Activated CD4-positive, alpha-beta T cell treated with anti-CD3 and anti-CD28 coated beads for 24 hours (primary cell): ENCODE measurements around the gene CAMSAP1.
A peak's percentile ranks its signal among the peaks of the same experiment; 100 is the strongest.
"Not testable (repeated sequence)": the region's sequence is repeated elsewhere in the genome, so short reads cannot be mapped to it uniquely, and the experiment has no call there.

Source experiments
- DNase-seq, 2 donors: peaks; one replicate each; pipeline ENCODE4 v3.0.0-alpha.2; 2020; ENCODE audit warnings: low read depth in 2 of 2

The CAMSAP1 gene

GRCh38 chr9:135920973-135921585 is 13.7 kb upstream of the CAMSAP1 start:
- no peak for DNase-seq

DNA sequence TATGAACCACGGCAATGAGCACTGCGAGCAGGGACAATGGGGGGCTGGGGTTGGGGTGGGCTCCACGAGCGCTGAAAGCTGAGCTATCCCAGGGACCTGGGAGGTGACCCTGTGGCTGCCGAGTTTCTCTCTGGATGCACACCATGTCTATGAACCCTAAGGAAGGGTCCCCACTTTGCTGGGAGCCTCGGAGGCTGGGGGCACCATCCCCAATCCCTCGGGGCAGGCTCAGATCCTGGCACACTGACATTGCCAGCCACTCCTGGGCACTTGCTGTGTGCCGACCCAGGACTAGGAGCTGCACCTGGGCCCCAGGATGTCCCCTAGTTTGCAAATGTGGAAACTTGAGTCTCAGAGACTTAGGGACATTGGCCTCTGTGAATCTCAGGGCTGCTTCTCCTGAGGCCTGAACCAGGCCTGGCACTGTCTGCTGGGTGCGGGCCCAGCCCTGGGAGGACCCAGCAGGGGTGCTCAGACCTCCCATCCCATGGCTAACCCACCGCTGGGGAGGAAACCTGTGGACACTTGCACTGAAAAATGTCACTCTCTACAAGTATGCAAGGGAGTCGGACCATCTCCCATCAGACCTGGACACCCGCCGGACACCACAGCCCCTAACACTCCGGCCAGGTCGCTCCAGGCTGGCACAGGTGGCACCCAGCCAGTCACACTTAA is 13.0 kb upstream of the CAMSAP1 start:
- DNase-seq: no peak

DNA sequence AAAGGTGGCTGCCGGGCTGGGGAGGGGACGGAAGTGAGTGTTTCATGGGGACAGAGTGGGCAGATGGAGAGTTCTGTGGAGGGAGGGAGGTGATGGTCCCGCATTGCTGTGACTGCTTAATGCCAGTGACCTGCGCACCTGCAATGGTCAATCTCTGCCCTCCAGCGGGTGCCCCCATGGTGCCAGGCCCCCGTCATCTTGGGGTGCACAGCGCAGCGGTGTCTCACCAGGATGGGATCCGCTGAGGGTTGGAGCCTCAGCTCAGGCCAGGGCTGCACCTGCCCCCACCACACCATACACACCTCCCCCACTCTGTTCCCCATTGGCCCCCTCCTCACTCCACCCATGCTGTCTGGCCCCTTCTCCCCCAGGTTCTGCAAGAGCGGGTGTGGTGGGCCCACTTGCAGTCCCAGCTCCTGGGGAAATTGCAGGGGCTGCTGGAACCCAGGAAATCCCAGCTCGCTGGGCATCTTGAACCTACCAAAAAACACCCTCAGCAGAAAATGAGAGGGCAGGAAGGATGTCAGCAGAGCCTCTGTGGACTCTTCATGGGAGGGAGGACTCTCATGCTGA is 12.1 kb upstream of the CAMSAP1 start:
- DNase-seq: no peak

DNA sequence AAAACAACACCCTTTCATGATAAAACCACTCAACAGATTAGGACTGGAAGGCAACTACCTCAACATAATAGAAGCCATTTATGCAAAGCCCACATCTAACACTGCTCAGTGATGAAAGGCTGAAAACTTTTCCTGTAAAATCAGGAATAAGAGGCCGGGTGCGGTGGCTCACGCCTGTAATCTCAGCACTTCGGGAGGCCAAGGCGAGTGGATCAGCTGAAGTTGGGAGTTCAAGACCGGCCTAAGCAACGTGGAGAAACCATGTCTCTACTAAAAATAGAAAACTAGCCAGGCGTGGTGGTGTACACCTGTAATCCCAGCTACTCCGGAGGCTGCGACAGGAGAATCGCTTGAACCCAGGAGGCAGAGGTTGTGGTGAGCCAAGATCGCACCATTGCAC is 8.9 kb upstream of the CAMSAP1 start:
- DNase-seq: not testable (repeated sequence)

GRCh38 chr9:135914921-135915320 is 7.6 kb upstream of the CAMSAP1 start:
- DNase-seq: no peak

DNA sequence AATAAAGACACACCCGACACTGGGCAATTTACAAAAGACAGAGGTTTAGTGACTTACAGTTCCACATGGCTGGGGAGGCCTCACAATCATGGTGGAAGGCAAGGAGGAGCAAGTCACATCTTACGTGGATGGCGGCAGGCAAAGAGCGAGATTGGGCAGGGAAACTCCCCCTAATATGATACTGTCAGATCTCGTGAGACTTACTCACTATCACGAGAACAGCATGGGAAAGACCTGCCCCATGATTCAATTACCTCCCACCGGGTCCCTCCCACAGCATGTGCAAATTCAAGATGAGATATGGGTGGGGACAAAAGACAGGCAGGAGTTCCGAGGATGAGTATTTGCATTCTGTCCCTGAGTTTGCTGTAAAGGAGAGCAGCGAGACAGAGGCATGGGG is 3.9 kb upstream of the CAMSAP1 start:
- not testable (repeated sequence) for DNase-seq

DNA sequence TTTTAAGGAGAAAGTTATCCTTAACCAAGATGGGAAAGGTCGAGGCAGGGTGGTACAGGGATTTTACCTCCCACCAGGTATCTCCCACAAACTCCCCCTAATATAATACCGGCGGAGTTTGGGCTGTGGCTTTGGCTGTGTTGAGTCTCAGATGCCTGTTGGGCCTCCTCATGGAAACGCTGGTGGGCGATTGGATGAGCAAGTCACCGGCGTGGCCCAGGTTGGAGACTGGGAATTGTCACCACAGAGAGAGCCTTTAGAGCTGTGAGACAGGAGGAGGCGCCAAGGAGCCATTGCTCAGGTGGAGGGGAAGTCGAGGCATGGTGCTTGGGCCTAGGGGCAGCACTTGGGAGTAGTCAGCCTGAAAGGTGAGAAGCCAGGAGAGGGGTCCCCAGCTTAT is 3.4 kb upstream of the CAMSAP1 start:
- no peak for DNase-seq

- no peak for DNase-seq
Measured at GRCh38 chr9:135910216-135910615, 2.9 kb upstream of the CAMSAP1 start.

GRCh38 chr9:135909371-135909770 is 2.0 kb upstream of the CAMSAP1 start:
- no peak for DNase-seq

GRCh38 chr9:135908754-135909204 is 1.4 kb upstream of the CAMSAP1 start:
- DNase-seq: no peak

- DNase-seq: no peak
Measured at GRCh38 chr9:135908093-135908753, 877 bp upstream of the CAMSAP1 start.

DNA sequence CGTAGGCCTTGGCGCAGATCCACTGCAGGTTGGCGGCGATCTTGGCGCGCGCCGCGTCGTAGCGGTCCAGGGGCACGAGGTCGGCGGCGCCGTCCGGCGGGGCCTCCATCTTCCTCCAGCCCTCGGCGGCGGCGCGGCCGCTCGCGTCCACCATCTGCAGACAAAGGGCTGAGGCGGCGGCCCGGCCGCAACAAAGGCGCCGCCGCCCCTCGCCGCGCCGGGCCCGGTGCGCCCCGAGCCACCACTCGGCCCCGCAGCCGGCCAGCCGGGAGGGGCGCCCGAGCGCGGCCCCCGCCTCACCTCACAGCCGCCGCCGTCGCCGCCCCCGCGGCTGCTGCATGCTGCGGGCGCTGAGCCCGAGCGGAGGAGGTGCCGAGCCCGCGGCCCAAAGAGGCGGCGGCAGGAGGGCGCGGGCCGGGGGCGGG is 328 bp downstream of the CAMSAP1 start:
- DNase-seq: no peak

- no peak for DNase-seq
Measured at GRCh38 chr9:135906291-135907005, 898 bp downstream of the CAMSAP1 start.

- peak; percentile 60 to 66 for DNase-seq
Measured at GRCh38 chr9:135905380-135906258, 1.7 kb downstream of the CAMSAP1 start.

GRCh38 chr9:135903786-135904520 is 3.4 kb downstream of the CAMSAP1 start:
- no peak for DNase-seq

DNA sequence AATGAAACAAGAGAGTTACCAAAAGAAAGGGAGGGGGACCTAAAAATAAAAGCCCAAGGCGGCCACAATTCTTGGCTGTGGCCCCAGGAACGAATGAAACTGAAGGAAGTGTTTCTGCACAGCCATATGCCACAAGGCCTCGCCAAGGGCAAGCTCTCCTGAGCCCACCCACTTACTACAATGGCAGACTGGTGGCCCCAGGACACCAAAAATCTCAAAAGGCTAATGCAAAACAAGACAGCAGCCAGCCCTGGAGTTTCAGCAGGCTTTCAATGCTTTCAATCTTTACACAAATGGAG is 4.0 kb downstream of the CAMSAP1 start:
- DNase-seq: no peak

GRCh38 chr9:135902655-135903357 is 4.5 kb downstream of the CAMSAP1 start:
- no peak for DNase-seq

GRCh38 chr9:135901826-135902225 is 5.5 kb downstream of the CAMSAP1 start:
- no peak for DNase-seq

DNA sequence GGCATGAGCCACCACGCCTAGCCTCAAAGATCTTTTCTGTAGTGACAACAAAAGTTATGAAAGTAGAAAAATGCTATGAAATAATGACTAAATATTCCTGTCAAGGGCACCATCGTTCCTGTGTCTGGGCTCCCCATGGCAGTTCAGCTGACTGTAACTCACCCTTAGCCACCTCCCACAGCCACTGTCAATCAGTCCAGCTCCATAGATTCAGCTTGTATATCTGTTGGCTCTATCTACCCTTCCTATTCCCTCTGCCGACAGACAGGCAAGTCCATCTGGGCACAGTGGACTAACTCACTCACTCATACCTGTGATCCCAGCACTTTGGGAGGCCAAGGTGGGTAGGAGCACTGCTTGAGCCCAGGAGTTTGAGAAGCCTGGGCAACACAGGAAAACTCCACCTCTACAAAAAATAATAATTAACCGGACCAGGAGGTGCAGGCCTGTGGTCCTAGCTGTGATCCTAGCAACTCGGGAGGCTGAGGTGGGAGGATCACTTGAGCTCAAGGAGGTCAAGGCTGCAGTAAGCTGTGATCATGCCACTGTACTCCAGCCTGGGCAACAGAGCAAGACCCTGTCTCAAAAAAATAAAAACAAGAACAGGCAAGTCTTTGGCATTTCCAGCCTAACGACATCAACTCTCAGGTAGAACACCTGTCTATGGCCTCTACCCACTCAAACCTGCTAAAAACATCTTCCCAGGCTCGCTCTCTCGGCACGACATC is 6.2 kb downstream of the CAMSAP1 start:
- DNase-seq: no peak
